ENCODE results near the gene CAPN13. TPM values are rescaled to one million over a fixed set of nuclear protein-coding genes. Genes with fewer than 3 reads are reported as not detected.

Gene CAPN13
- total RNA-seq, 2 experiments from 2014 or later, result not detected

- POLR2A ChIA-PET, result interaction anchor here (0.8 to 1.7 kb wide), 2 partner anchors 543 to 547 kb away, joined by 3 to 9 read pairs; no protein-coding TSS in a partner anchor
- Mint-ChIP-seq H3K27ac (no peak overlapping the region), H3K36me3 (no peaks in the 10 kb centered on the region), H3K4me1 (ENCODE audit: low read depth) (peaks cover 10% of the 10 kb centered on the region), H3K4me3 (no peak overlapping the region), H3K27me3 (peaks cover 3% of the 10 kb centered on the region), H3K9me3 (no peaks in the 10 kb centered on the region)
- peak; percentile 89 for DNase-seq
- intact Hi-C loops (cut with micrococcal nuclease), result loop anchor here (1.0 to 5.0 kb wide), 4 partner anchors 546 to 811 kb away; partner anchors contain the start of gene YPEL5
- CTCF ChIA-PET, result interaction anchor here (0.5 to 14.1 kb wide), 114 partner anchors 9 to 815 kb away, joined by 3 to 679 read pairs (median 4); partner anchors contain the start of genes GALNT14, LBH, LCLAT1 and YPEL5
These were observed 95.6 kb downstream of the CAPN13 start for GRCh38 chr2:30711646-30712085.

GRCh38 chr2:30710461-30710860 lies 96.8 kb downstream of the CAPN13 start:
- Mint-ChIP-seq H3K4me1 (ENCODE audit: low read depth) (peaks cover 10% of the 10 kb centered on the region), H3K27ac (no peak overlapping the region), H3K9me3 (no peaks in the 10 kb centered on the region), H3K27me3 (peaks cover 3% of the 10 kb centered on the region), H3K36me3 (no peaks in the 10 kb centered on the region), H3K4me3 (no peak overlapping the region)
- ChIA-PET CTCF (interaction anchor here (0.6 to 14.1 kb wide), 21 partner anchors 11 to 623 kb away, joined by 3 to 679 read pairs (median 9); partner anchors contain the start of gene LBH), POLR2A (interaction anchor here (1.7 kb wide), 1 partner anchor 546 kb away, joined by 9 read pairs; no protein-coding TSS in a partner anchor)
- DNase-seq, result no peak
- intact Hi-C loops (cut with micrococcal nuclease), result loop anchor here (5.0 kb wide), 2 partner anchors 563 to 812 kb away; partner anchors contain the start of gene YPEL5

- CTCF ChIA-PET, result interaction anchor here (0.7 to 14.1 kb wide), 17 partner anchors 13 to 789 kb away, joined by 3 to 679 read pairs (median 6); partner anchors contain the start of genes ALK and LBH
- POLR2A ChIA-PET, result no interaction called here
- Mint-ChIP-seq H3K4me3 (no peak overlapping the region), H3K4me1 (ENCODE audit: low read depth) (peaks cover 7% of the 10 kb centered on the region), H3K27ac (no peak overlapping the region), H3K27me3 (peaks cover 3% of the 10 kb centered on the region), H3K9me3 (no peaks in the 10 kb centered on the region), H3K36me3 (no peaks in the 10 kb centered on the region)
- DNase-seq, result no peak
- intact Hi-C loops (cut with micrococcal nuclease), result loop anchor here (5.0 kb wide), 2 partner anchors 563 to 812 kb away; partner anchors contain the start of gene YPEL5
These were observed 97.2 kb downstream of the CAPN13 start for GRCh38 chr2:30710016-30710415.

- H3K27ac Mint-ChIP-seq, result no peak overlapping the region
- H3K4me3 Mint-ChIP-seq, result no peak overlapping the region
- H3K36me3 Mint-ChIP-seq, result no peaks in the 10 kb centered on the region
- ChIA-PET POLR2A (no interaction called here), CTCF (interaction anchor here (0.5 to 14.1 kb wide), 15 partner anchors 16 to 788 kb away, joined by 3 to 679 read pairs (median 4); partner anchors contain the start of gene ALK)
- H3K27me3 Mint-ChIP-seq, result peaks cover 3% of the 10 kb centered on the region
- no peak for DNase-seq
- no peaks in the 10 kb centered on the region for H3K9me3 Mint-ChIP-seq
- peaks cover 3% of the 10 kb centered on the region for H3K4me1 Mint-ChIP-seq (ENCODE audit: low read depth)
- intact Hi-C loops (cut with micrococcal nuclease), result no loop called here
These were observed 97.7 kb downstream of the CAPN13 start for GRCh38 chr2:30709516-30709915.

- H3K27ac Mint-ChIP-seq, result no peak overlapping the region
- no peak overlapping the region for H3K4me3 Mint-ChIP-seq
- H3K4me1 Mint-ChIP-seq (ENCODE audit: low read depth), result peaks cover 3% of the 10 kb centered on the region
- CTCF ChIA-PET, result interaction anchor here (0.7 to 14.1 kb wide), 13 partner anchors 15 to 624 kb away, joined by 3 to 679 read pairs (median 4); no protein-coding TSS in a partner anchor
- no peaks in the 10 kb centered on the region for H3K9me3 Mint-ChIP-seq
- peaks cover 3% of the 10 kb centered on the region for H3K27me3 Mint-ChIP-seq
- POLR2A ChIA-PET, result no interaction called here
- intact Hi-C loops (cut with micrococcal nuclease), result no loop called here
- DNase-seq, result no peak
- H3K36me3 Mint-ChIP-seq, result no peaks in the 10 kb centered on the region
These were observed 98.6 kb downstream of the CAPN13 start for GRCh38 chr2:30708491-30709290.

GRCh38 chr2:30707304-30707903 lies 99.8 kb downstream of the CAPN13 start:
- Mint-ChIP-seq H3K9me3 (peaks cover 9% of the 10 kb centered on the region), H3K36me3 (no peaks in the 10 kb centered on the region), H3K4me3 (no peak overlapping the region), H3K4me1 (ENCODE audit: low read depth) (peaks cover 3% of the 10 kb centered on the region), H3K27me3 (peaks cover 3% of the 10 kb centered on the region), H3K27ac (no peak overlapping the region)
- no peak for DNase-seq
- intact Hi-C loops (cut with micrococcal nuclease), result loop anchor here (1.0 to 2.0 kb wide), 4 partner anchors 370 to 617 kb away; no protein-coding TSS in a partner anchor
- POLR2A ChIA-PET, result no interaction called here
- CTCF ChIA-PET, result interaction anchor here (0.7 to 14.1 kb wide), 16 partner anchors 12 to 592 kb away, joined by 3 to 679 read pairs (median 4); no protein-coding TSS in a partner anchor

GRCh38 chr2:30706534-30707303 lies 100.5 kb downstream of the CAPN13 start:
- POLR2A ChIA-PET, result no interaction called here
- CTCF ChIA-PET, result interaction anchor here (0.6 to 14.1 kb wide), 28 partner anchors 11 to 614 kb away, joined by 3 to 679 read pairs (median 4); no protein-coding TSS in a partner anchor
- intact Hi-C loops (cut with micrococcal nuclease), result loop anchor here (1.0 to 2.0 kb wide), 4 partner anchors 369 to 616 kb away; no protein-coding TSS in a partner anchor
- peak; percentile 83 for DNase-seq
- Mint-ChIP-seq H3K27ac (no peak overlapping the region), H3K4me1 (ENCODE audit: low read depth) (peaks cover 3% of the 10 kb centered on the region), H3K4me3 (no peak overlapping the region), H3K36me3 (no peaks in the 10 kb centered on the region), H3K27me3 (peaks cover 3% of the 10 kb centered on the region), H3K9me3 (peaks cover 15% of the 10 kb centered on the region)

GRCh38 chr2:30705711-30706533 lies 101.3 kb downstream of the CAPN13 start:
- CTCF ChIA-PET, result interaction anchor here (0.7 to 14.1 kb wide), 21 partner anchors 10 to 613 kb away, joined by 3 to 679 read pairs (median 4); no protein-coding TSS in a partner anchor
- H3K4me3 Mint-ChIP-seq, result no peak overlapping the region

GRCh38 chr2:30705056-30705455 lies 102.2 kb downstream of the CAPN13 start:
- no peaks in the 10 kb centered on the region for H3K36me3 Mint-ChIP-seq
- H3K4me3 Mint-ChIP-seq, result no peak overlapping the region
- intact Hi-C loops (cut with micrococcal nuclease), result no loop called here
- ChIA-PET POLR2A (no interaction called here), CTCF (interaction anchor here (1.2 to 14.1 kb wide), 4 partner anchors 9 to 538 kb away, joined by 3 to 679 read pairs (median 131); no protein-coding TSS in a partner anchor)
- peaks cover 3% of the 10 kb centered on the region for H3K27me3 Mint-ChIP-seq
- no peak overlapping the region for H3K27ac Mint-ChIP-seq
- no peak for DNase-seq
- H3K9me3 Mint-ChIP-seq, result peaks cover 24% of the 10 kb centered on the region
- peaks cover 3% of the 10 kb centered on the region for H3K4me1 Mint-ChIP-seq (ENCODE audit: low read depth)

More at GRCh38 chr2:30705711-30706533, 101.3 kb downstream of the CAPN13 start:
- POLR2A ChIA-PET, result no interaction called here
- H3K27me3 Mint-ChIP-seq, result peaks cover 3% of the 10 kb centered on the region
- intact Hi-C loops (cut with micrococcal nuclease), result loop anchor here (2.0 kb wide), 1 partner anchor 615 kb away; no protein-coding TSS in a partner anchor
- no peaks in the 10 kb centered on the region for H3K36me3 Mint-ChIP-seq
- H3K4me1 Mint-ChIP-seq (ENCODE audit: low read depth), result peaks cover 3% of the 10 kb centered on the region
- H3K9me3 Mint-ChIP-seq, result peaks cover 21% of the 10 kb centered on the region
- no peak overlapping the region for H3K27ac Mint-ChIP-seq
- no peak for DNase-seq

GRCh38 chr2:30704309-30705020 lies 102.8 kb downstream of the CAPN13 start:
- CTCF ChIA-PET, result interaction anchor here (2.9 to 14.1 kb wide), 3 partner anchors 9 to 538 kb away, joined by 10 to 679 read pairs (median 252); no protein-coding TSS in a partner anchor
- peaks cover 3% of the 10 kb centered on the region for H3K4me1 Mint-ChIP-seq (ENCODE audit: low read depth)
- no peak overlapping the region for H3K4me3 Mint-ChIP-seq
- intact Hi-C loops (cut with micrococcal nuclease), result no loop called here
- no peaks in the 10 kb centered on the region for H3K36me3 Mint-ChIP-seq
- peaks cover 24% of the 10 kb centered on the region for H3K9me3 Mint-ChIP-seq
- POLR2A ChIA-PET, result no interaction called here
- H3K27ac Mint-ChIP-seq, result no peak overlapping the region
- H3K27me3 Mint-ChIP-seq, result peaks cover 3% of the 10 kb centered on the region
- no peak for DNase-seq

Data from activated CD4-positive, alpha-beta memory T cell treated with anti-CD3 and anti-CD28 coated beads for 36 hours (primary cell).